NCI-H460 (cell line): ENCODE measurements around the gene ADH4. TPM values are rescaled to one million over a fixed set of nuclear protein-coding genes. Genes with fewer than 3 reads are reported as not detected.
"Not testable (repeated sequence)": the region's sequence is repeated elsewhere in the genome, so short reads cannot be mapped to it uniquely, and the experiment has no call there.

Experiments
- DNase-seq: peaks from one replicate; pipeline ENCODE4 v3.0.0-alpha.2; 2016; ENCODE audit warnings: low read depth; ENCODE audit errors: extremely low read depth
- polyA plus RNA-seq: library from polyadenylated mRNA; depleted of rRNA; stranded (reverse); fragments of >200 nt; gene quantifications from 2 replicates; pipeline ENCODE4 v1.2.3, GENCODE V29; 2014; cell fraction: nucleus; rRNA removed
- total RNA-seq: library from RNA; depleted of rRNA; stranded (reverse); fragments of >200 nt; shearing (Covaris generic); gene quantifications from 2 replicates; pipeline ENCODE4 v1.2.3, GENCODE V29; 2014; rRNA removed

ADH4 gene
- not detected in 2 replicates for total RNA-seq
- polyA plus RNA-seq = not detected in 2 replicates

DNA sequence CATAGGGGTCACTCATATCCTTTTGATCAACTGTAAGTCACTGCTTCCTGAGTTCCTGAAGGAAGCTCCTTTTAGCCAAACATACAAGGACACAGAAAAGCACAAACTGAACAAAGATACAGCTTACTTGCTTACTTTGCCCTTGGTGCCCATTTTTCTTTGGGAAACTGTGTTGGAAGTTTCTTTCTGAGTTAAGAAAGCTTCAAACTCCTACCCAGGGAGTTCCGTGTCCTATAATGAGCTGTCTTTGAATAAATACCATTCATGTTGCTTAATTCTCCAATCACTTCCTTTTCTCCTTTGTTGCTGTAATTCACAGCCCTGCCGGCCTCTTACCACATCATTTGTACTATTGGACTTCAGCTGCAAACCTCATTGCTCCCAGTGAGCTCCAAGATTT is at the start of gene ADH4:
ADH4 (minus strand) TSS at position 228 of the 400 bp plus-strand sequence; CDS start at position 153, 75 bp downstream.
- DNase-seq = no peak

DNA sequence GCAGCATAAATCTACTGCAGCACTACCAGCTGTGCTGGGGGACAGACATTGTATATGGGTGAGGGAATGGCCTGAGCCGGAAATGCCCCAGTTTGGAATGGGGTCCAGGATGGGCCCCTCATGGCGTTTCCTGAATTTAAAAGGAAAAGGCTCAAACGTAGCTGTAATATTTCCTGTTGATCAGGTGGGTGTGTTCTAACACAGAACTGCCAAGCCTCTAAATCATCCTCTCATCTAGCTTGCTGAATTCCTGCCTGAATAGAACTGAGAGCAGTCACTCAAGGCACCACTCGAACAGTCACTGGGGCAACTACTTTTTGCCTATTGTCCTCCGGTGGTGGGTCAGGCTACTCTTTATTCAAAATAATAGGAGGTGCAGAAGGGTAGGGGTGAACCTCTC is 46.2 kb upstream of the ADH4 start:
- no peak for DNase-seq

DNA sequence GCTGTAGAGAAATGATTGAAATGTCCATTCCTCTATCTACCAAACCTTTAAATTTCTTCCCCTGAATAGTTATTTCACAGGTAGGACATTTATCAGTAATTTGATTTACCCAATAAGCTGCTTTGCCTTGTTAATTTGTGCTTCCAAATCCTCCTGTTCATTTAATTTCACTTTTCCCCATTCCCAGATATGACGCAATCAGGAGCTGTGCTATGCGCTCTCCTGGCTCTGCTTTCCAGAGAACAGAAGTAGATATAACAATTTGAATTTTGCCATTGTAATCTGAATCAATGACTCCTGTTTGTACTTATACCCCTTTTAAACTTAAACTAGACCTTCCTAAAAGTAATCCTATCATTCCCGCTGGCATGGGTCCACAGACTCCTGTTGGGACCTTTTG is 45.8 kb upstream of the ADH4 start:
- not testable (repeated sequence) for DNase-seq

DNA sequence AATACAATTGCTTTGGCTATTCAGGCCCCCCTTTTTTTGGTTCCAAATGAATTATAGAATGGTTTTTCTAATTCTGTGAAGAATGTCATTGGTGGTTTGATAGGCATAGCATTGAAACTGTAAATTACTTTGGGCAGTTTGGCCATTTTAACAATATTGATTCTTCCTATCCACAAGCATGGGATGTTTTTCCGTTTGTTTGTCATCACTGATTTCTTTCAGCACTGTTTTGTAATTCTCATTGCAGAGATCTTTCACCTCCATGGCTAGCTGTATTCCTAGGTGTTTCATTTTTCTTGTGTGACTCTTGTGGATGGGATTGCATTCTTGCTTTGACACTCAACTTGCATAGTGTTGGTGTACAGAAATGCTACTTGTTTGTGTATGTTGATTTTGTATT is 41.9 kb upstream of the ADH4 start:
- no peak for DNase-seq

DNA sequence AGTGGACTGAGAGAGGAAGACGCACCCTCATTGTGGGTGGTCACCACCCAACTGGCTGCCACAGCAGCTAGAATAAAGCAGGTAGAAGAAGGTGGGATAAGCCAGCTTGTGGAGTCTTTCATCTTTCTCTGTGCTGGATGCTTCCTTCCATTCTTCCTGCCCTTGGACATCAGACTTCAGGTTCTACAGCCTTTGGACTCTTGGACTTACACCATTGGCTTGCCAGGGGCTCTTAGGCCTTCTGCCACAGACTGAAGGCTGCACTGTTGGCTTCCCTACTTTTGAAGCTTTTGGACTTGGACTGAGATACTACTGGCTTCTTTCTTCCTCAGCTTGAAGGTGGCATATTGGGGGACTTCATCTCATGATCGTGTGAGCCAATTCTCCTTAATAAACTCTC is 41.5 kb upstream of the ADH4 start:
- no peak for DNase-seq

GRCh38 chr4:99180382-99181070 is 36.4 kb upstream of the ADH4 start:
- no peak for DNase-seq

- DNase-seq = no peak
These were observed 35.5 kb upstream of the ADH4 start for GRCh38 chr4:99179626-99180025.

DNA sequence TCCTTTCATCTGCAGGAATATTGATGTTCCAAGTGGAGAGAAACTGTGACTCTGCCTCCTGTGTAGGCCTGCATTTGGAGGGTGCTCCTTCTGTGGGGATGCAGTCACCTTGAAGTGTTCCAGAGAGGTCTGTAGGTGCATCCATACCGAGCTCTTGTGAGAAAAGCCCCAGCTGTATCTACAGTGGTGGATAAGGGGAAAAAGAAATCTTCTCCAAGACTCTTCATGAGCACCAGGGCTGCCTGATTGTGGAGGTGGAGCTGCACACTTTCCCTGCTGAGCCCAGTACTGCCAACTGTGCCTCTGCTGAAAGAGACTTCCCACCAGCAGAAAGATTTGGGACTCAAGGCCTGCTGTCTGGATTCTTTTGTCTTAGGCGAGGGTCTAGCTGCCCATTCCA is 35.1 kb upstream of the ADH4 start:
- no peak for DNase-seq

GRCh38 chr4:99166544-99166943 is 22.4 kb upstream of the ADH4 start:
- no peak for DNase-seq

DNA sequence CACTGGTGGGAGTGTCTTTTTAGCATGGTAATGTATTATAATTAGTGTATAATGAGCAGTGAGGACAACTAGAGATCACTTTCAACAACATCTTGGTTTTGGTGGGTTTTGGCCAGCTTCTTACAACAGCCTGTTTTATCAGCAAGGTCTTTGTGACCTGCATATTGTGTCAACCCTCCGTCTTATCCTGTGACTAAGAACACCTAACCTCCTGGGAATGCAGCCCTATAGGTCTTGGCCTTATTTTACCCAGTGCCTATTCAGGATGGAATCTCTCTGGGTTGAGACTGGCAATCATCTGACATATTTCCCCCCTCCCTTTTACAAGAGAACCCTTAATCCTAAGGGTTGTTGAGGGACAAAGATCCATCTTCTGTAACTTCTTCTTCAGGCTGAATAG is 21.9 kb upstream of the ADH4 start:
- no peak for DNase-seq

DNA sequence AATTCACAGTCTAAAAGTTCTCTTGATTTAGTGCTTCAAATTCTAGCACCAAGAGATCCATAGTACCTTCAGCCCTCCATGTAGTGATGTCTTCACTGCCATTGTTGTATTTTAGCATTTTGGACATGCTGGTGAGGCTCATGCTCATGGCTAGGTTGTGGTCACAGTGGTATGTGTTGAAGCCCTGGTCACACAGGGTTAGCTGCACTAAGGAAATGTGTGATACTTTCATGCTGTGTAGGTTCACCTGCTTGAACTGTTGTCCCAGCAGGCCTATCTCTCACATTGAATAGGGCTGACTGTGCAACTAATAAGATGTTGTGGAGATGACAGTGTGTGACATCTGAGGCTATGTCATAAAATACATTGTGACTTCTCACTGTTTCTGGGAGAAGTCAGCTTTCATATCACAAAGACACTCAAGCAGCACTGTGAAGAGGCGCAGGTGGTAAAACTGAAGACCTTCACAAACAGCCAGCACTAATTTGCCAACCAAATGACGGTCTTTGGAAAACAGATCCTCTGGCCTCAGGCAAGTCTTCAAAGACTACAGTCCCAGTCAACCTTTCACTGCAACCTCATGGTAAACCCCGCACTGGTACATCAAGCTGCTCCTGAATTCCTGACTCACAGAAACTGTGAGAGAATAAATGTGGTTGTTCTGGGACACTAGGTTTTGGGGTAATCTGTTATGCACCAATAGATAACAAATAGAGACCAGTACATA is 17.4 kb upstream of the ADH4 start:
- DNase-seq = no peak

- no peak for DNase-seq
These were observed 15.6 kb upstream of the ADH4 start for GRCh38 chr4:99159699-99160098.

- no peak for DNase-seq
These were observed 13.4 kb upstream of the ADH4 start for GRCh38 chr4:99157478-99157935.

- no peak for DNase-seq
These were observed 12.9 kb upstream of the ADH4 start for GRCh38 chr4:99156992-99157391.

GRCh38 chr4:99154658-99155342 is 10.7 kb upstream of the ADH4 start:
- DNase-seq = no peak

- no peak for DNase-seq
These were observed 7.9 kb upstream of the ADH4 start for GRCh38 chr4:99151995-99152394.

DNA sequence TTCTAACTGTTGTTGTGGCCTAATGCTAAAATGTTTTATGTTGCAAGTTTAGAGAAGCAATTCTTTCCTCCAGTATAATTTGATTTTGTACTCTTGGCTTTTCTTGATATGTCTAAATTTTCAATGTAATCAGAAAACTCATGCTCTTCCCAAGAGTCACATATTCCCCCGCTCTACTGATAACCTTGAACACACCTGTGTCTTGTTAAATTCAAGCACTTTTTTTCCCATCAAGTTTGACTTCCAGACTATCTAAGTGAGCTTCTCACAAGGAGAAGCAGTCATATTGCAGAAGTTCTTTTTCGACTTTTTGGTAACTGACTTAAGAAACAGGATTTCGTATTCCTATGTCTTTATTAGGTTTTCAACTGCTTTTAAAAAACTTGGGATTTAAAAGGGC is 7.4 kb upstream of the ADH4 start:
- DNase-seq = no peak

GRCh38 chr4:99149426-99150019 is 5.4 kb upstream of the ADH4 start:
- no peak for DNase-seq

GRCh38 chr4:99148550-99148949 is 4.5 kb upstream of the ADH4 start:
- DNase-seq = no peak

DNA sequence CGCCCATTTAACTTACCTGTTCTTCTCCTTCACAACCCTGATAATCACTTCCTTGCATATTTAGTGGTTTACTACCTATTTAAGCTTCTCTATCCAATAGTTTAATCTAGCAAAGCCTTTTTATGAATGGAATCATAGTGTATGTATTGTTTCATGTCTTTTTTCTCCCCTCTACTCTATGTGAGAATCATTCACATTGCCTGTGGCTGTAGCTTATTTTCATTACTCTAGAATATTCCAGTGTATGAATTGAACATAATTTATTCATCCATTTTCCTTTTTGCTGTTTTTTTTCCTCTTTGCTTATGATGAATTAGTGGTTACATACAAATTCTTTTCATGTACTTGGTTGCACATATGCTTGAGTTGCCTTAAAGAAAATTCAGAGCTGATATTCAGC is 490 bp upstream of the ADH4 start:
- no peak for DNase-seq

GRCh38 chr4:99136329-99136728 is 7.8 kb downstream of the ADH4 start:
- no peak for DNase-seq
